Testis (tissue), 3 donors: Measurements from ENCODE around the gene ROM1. TPM values are rescaled to one million over a fixed set of nuclear protein-coding genes. Genes with fewer than 3 reads are reported as not detected.
A peak's percentile ranks its signal among the peaks of the same experiment; 100 is the strongest.

ENCODE experiments used
- DNase-seq: peaks from one replicate; pipeline ENCODE4 v3.0.0-alpha.2; 2019
- H3K27ac ChIP-seq, 2 donors: fragments of 200-600 bp; sonication (generic); one replicate each; pipeline ENCODE4 v1.5.1; 2019
- H3K27me3 ChIP-seq: fragments of 200-600 bp; sonication (generic); one replicate; pipeline ENCODE4 v1.5.1; 2019
- H3K36me3 ChIP-seq: fragments of 200-600 bp; sonication (generic); one replicate; pipeline ENCODE4 v1.5.1; 2017; ENCODE audit warnings: low read depth; ENCODE audit errors: missing control alignments
- H3K4me1 ChIP-seq: fragments of 200-600 bp; sonication (generic); one replicate; pipeline ENCODE4 v1.5.1; 2019
- H3K4me3 ChIP-seq, 2 donors: fragments of 200-600 bp; sonication (generic); one replicate each; pipeline ENCODE4 v1.5.1; 2017 to 2019
- H3K9me3 ChIP-seq: fragments of 200-600 bp; sonication (generic); one replicate; pipeline ENCODE4 v1.5.1; 2017
- CTCF ChIP-seq, 3 experiments: fragments of 450-650 bp in 2 of 3; fragments of 200-600 bp in 1 of 3; sonication (generic) in 1 of 3; IDR thresholded peaks; one replicate each; pipeline ENCODE4 v1.5.1; 2016 to 2019; ENCODE audit warnings: antibody characterized with exemption in 3 of 3, mild to moderate bottlenecking in 2 of 3, moderate library complexity in 1 of 3
- POLR2A ChIP-seq: fragments of 450-650 bp; IDR thresholded peaks from one replicate; pipeline ENCODE4 v1.6.1; 2017; ENCODE audit warnings: antibody characterized with exemption, mild to moderate bottlenecking, moderate library complexity
- WGBS, 2 donors: methylation state at CpG; one replicate each; pipeline ENCODE4 v1.1.5; 2018; 5-methylcytosine and 5-hydroxymethylcytosine counted together
- intact Hi-C: fragments of 100-400 bp; cut with DNase I; formaldehyde crosslinking; loops from one replicate; pipeline ENCODE4 v1.15.1; 2023; ENCODE audit warnings: low total_unique reads
- polyA plus RNA-seq: library from polyadenylated mRNA; stranded (reverse); fragments of 350-450 nt; fragmentation: Illumina TruSeq; extraction: RNeasy Lipid Tissue Mini Kit (QIAGEN cat#74804); gene quantifications from one replicate; pipeline ENCODE4 v1.2.3, GENCODE V29; 2014; ENCODE audit warnings: low read depth, low replicate concordance; ENCODE audit not compliant: insufficient read depth
- total RNA-seq, 2 donors: library from RNA; depleted of rRNA; stranded (reverse); fragments of >200 nt; gene quantifications; one replicate each; pipeline ENCODE4 v1.2.3, GENCODE V29; 2016

The ROM1 gene
- total and polyA plus RNA-seq, 3 donors from 2014 or later: 6.1 to 9.7 (median 9.0) TPM

- H3K27ac ChIP-seq: no peak overlapping the region
- no peaks in the 10 kb centered on the region for H3K4me1 ChIP-seq
- intact Hi-C loops: no loop called here
- TF ChIP-seq CTCF (IDR thresholded peaks at IDR 0.05): no peak
- no peak for TF ChIP-seq POLR2A
- DNase-seq: no peak
- no peak overlapping the region for H3K4me3 ChIP-seq
- no peaks in the 10 kb centered on the region for H3K9me3 ChIP-seq
- 78 to 79% methylated on average over 3 of the region's 3 CpGs for WGBS, 2 donors
- H3K27me3 ChIP-seq: no peaks in the 10 kb centered on the region
- H3K36me3 ChIP-seq: no peaks in the 10 kb centered on the region
Observed at GRCh38 chr11:62627713-62628112, 14.7 kb downstream of the ROM1 start.

GRCh38 chr11:62632492-62632891, 19.4 kb downstream of the ROM1 start:
- Histone ChIP-seq H3K4me3 (no peak overlapping the region), H3K27me3 (no peaks in the 10 kb centered on the region), H3K4me1 (no peaks in the 10 kb centered on the region), H3K27ac (no peak overlapping the region), H3K36me3 (no peaks in the 10 kb centered on the region), H3K9me3 (no peaks in the 10 kb centered on the region)
- DNase-seq: no peak
- intact Hi-C loops: no loop called here
- WGBS, 2 donors: 77 to 91% methylated on average over 5 to 6 of the region's 6 CpGs
- no peak for TF ChIP-seq POLR2A
- TF ChIP-seq CTCF (IDR thresholded peaks at IDR 0.05): no peak

GRCh38 chr11:62644220-62644619, 31.2 kb downstream of the ROM1 start:
- DNase-seq: no peak
- WGBS, 2 donors: 65 to 68% methylated on average over 5 to 8 of the region's 8 CpGs
- H3K27ac ChIP-seq: no peak overlapping the region
- peaks cover 13% of the 10 kb centered on the region for H3K4me1 ChIP-seq
- TF ChIP-seq POLR2A (no peak), CTCF (IDR thresholded peaks at IDR 0.05) (no peak)
- H3K27me3 ChIP-seq: no peaks in the 10 kb centered on the region
- no peaks in the 10 kb centered on the region for H3K36me3 ChIP-seq
- no peaks in the 10 kb centered on the region for H3K9me3 ChIP-seq
- intact Hi-C loops: no loop called here
- no peak overlapping the region for H3K4me3 ChIP-seq

GRCh38 chr11:62645671-62645945, 32.6 kb downstream of the ROM1 start:
- H3K27me3 ChIP-seq: no peaks in the 10 kb centered on the region
- no peak for TF ChIP-seq CTCF (IDR thresholded peaks at IDR 0.05)
- TF ChIP-seq POLR2A: no peak
- H3K4me3 ChIP-seq: peak overlapping the region; percentile 97 to 100
- intact Hi-C loops: no loop called here
- H3K4me1 ChIP-seq: peaks cover 13% of the 10 kb centered on the region
- no peak for DNase-seq
- no peaks in the 10 kb centered on the region for H3K9me3 ChIP-seq
- H3K27ac ChIP-seq: peak overlapping the region; percentile 93 to 95
- 4 to 8% methylated on average over 11 of the region's 11 CpGs for WGBS, 2 donors
- no peaks in the 10 kb centered on the region for H3K36me3 ChIP-seq

- DNase-seq: peak; percentile 100
- Histone ChIP-seq H3K27me3 (no peaks in the 10 kb centered on the region), H3K4me3 (peak within 1 kb of the TSS; percentile 97 to 100), H3K36me3 (no peaks in the 10 kb centered on the region), H3K4me1 (peaks cover 13% of the 10 kb centered on the region), H3K27ac (peak within 1 kb of the TSS; percentile 93 to 95), H3K9me3 (no peaks in the 10 kb centered on the region)
- WGBS, 2 donors: 0 to 1% methylated on average over 32 to 73 of the region's 73 CpGs
- TF ChIP-seq CTCF (IDR thresholded peaks at IDR 0.05) (no peak), POLR2A (peak; percentile 74)
- intact Hi-C loops: no loop called here
Observed at GRCh38 chr11:62645946-62646824, 33.1 kb downstream of the ROM1 start, which contains the start of gene GANAB. Gene GANAB (minus strand): TSS chr11:62646613. CDS start chr11:62646599, 14 bp downstream.
